Stimulated activated memory B cell treated with anti-CD40 and anti-IgM and Interleukin-4, amounts not matched to agents 10 μg/mL and 1 μg/mL and 100 μg/mL, for 72 hours (primary cell): ENCODE results near the gene PTPRQ.
A peak's percentile ranks its signal among the peaks of the same experiment; 100 is the strongest.

ENCODE experiments used
- ATAC-seq: fragments of 150-1000 bp; cut with Tn5 transposase; 2 replicates; pipeline ENCODE4 v1.10.0; 2021
- H3K27ac Mint-ChIP-seq: one replicate; pipeline ENCODE4 v1.8.0; 2022; ENCODE audit warnings: mild to moderate bottlenecking, mixed read lengths
- H3K27me3 Mint-ChIP-seq: one replicate; pipeline ENCODE4 v1.8.0; 2022; ENCODE audit warnings: mixed read lengths
- H3K36me3 Mint-ChIP-seq: one replicate; pipeline ENCODE4 v1.8.0; 2022; ENCODE audit warnings: mixed read lengths
- H3K4me1 Mint-ChIP-seq: one replicate; pipeline ENCODE4 v1.8.0; 2022; ENCODE audit warnings: mixed read lengths
- H3K4me3 Mint-ChIP-seq: one replicate; pipeline ENCODE4 v1.8.0; 2022; ENCODE audit warnings: mild to moderate bottlenecking, moderate library complexity, mixed read lengths
- H3K9me3 Mint-ChIP-seq: one replicate; pipeline ENCODE4 v1.8.0; 2022; ENCODE audit warnings: mixed read lengths

Gene PTPRQ

DNA sequence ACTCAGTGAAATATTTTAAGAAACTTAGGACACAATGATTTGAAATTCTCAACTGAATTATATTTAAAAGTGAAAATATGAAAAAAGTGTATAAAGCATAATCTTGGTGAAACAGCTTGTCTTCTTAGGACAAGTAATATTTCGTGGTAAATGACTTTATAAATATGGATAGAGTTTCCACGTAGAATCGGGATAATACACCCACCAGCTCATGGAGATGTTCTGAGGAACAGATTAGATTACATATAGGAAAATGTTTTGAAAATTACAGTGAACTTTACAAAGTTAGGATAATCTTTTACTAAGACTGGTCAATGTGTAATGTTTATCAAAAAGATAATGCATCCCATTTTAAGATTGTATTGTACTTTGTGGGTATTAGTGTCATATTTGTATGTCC lies 237.8 kb downstream of the PTPRQ start:
- Mint-ChIP-seq H3K36me3 (no peaks in the 10 kb centered on the region), H3K27me3 (no peaks in the 10 kb centered on the region), H3K4me3 (no peak overlapping the region), H3K9me3 (peaks cover 2% of the 10 kb centered on the region), H3K27ac (no peak overlapping the region), H3K4me1 (no peaks in the 10 kb centered on the region)
- ATAC-seq = no peak

DNA sequence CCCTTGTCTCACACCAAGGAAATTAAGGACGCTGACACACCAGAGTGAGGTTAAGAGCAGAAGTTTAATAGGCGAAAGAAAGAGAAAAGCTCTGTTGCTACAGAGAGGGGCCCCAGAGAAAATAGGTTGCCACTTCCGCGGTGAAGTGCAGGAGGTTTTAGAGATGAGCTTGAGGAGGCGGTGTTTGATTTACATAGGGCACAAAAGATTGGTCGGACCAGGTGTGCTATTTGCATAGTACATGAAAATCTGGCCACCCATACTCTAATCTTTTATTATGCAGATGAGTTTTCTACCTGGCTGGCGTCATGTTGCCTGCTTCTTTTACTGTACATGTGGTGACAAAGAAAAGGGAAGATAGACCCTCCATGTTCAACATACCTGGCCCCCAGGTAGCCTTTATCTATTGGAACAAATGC lies 240.1 kb downstream of the PTPRQ start:
- ATAC-seq = no peak

DNA sequence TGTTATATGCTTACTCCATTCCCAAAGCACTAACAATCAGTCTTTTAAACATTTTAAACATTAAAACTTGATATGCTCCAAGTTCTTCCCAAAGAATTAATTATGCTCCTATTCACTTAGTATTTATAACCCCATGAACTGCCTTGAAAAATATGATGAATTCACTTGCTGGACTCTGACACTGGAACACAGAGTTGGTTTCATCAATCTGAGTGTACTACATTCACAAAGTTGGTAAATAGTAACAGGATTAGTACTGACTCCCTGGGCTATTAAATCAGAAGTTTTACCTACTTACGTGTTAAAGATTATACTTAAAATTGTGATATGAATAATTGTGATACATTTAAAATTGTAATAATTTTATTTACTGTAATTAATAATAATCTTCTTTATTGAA lies 246.1 kb downstream of the PTPRQ start:
- no peak overlapping the region for H3K27ac Mint-ChIP-seq
- H3K36me3 Mint-ChIP-seq = no peaks in the 10 kb centered on the region
- no peaks in the 10 kb centered on the region for H3K4me1 Mint-ChIP-seq
- H3K4me3 Mint-ChIP-seq = no peak overlapping the region
- no peaks in the 10 kb centered on the region for H3K27me3 Mint-ChIP-seq
- H3K9me3 Mint-ChIP-seq = peaks cover 2% of the 10 kb centered on the region
- ATAC-seq = no peak

More for the DNA sequence above, 240.1 kb downstream of the PTPRQ start:
- no peak overlapping the region for H3K27ac Mint-ChIP-seq
- no peaks in the 10 kb centered on the region for H3K27me3 Mint-ChIP-seq
- no peaks in the 10 kb centered on the region for H3K4me1 Mint-ChIP-seq
- H3K9me3 Mint-ChIP-seq = peaks cover 2% of the 10 kb centered on the region
- no peak overlapping the region for H3K4me3 Mint-ChIP-seq
- H3K36me3 Mint-ChIP-seq = no peaks in the 10 kb centered on the region

DNA sequence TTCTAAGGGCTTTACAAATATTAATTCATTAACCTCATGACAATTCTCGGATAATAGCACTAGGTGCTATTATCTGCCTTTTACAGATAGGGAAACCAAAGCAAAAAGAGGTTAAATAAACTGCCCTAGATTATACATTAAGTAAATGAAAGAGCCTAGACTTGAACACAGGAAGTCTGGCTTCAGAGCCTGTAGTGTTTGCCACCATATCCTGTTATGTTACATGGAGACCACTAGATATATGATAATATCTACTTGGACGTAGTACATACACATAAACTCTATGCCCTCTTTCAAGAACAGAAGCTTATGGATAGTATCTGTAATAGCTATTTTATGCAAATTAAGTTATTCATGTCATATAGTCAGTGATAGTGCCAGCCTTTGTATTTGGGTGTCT lies 246.5 kb downstream of the PTPRQ start:
- Mint-ChIP-seq H3K9me3 (peaks cover 2% of the 10 kb centered on the region), H3K4me1 (no peaks in the 10 kb centered on the region), H3K27ac (no peak overlapping the region), H3K27me3 (no peaks in the 10 kb centered on the region), H3K36me3 (no peaks in the 10 kb centered on the region), H3K4me3 (no peak overlapping the region)
- no peak for ATAC-seq

DNA sequence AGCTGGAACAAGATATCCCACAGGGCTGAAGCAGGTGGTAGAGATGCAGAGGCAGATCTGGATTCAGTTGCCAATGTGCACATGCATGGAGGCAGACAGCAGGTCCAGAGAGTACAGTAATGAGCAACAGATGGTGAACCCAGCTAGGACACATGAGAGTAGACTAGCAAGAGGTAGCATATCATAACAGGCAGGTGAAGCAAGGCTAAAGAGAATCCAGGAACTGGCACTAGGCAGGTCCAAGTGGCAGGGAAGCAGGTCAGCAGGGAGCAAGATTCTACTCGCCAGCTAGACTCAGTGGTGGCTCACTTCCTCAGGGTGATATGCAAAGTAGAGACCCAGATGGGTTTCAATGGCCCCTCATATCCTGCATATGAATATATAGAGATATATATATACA lies 248.1 kb downstream of the PTPRQ start:
- H3K36me3 Mint-ChIP-seq = no peaks in the 10 kb centered on the region
- H3K9me3 Mint-ChIP-seq = no peaks in the 10 kb centered on the region
- H3K4me3 Mint-ChIP-seq = no peak overlapping the region
- H3K27ac Mint-ChIP-seq = no peak overlapping the region
- peak; percentile 20 for ATAC-seq
- no peaks in the 10 kb centered on the region for H3K27me3 Mint-ChIP-seq
- H3K4me1 Mint-ChIP-seq = no peaks in the 10 kb centered on the region

DNA sequence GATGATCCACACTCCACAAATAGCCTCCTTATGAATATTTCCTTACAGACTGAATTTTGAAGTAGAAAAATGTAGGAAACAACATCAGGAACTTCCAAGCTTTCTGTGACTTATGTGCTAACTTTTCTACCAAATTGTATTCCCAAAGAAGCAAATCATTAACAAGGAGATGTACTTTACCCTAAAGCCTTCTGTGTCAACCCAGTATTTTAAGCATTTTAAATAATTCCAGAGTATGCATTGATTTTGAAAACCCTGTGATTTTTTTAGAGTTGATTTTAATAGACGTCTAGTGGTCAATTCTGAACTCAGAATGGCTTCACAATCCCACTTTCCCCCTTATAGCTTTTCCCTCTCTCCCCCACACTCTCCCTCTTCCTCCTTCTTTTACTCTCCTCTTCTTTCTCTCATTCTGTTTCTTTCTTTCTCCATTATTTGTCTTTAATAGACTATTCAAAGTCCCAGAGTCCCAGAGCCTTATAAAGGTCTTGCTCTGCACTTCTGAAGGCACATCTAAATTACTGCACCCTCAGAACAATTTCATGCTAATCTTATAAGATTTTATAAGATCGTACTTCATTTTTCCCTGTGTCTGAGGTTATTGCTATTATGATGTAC lies 253.3 kb downstream of the PTPRQ start:
- no peak for ATAC-seq
- H3K9me3 Mint-ChIP-seq = no peaks in the 10 kb centered on the region
- no peaks in the 10 kb centered on the region for H3K36me3 Mint-ChIP-seq
- H3K27ac Mint-ChIP-seq = no peak overlapping the region
- H3K4me3 Mint-ChIP-seq = no peak overlapping the region
- no peaks in the 10 kb centered on the region for H3K4me1 Mint-ChIP-seq
- H3K27me3 Mint-ChIP-seq = no peaks in the 10 kb centered on the region

GRCh38 chr12:80698256-80698655 lies 254.2 kb downstream of the PTPRQ start:
- Mint-ChIP-seq H3K27me3 (no peaks in the 10 kb centered on the region), H3K4me3 (no peak overlapping the region), H3K9me3 (no peaks in the 10 kb centered on the region), H3K36me3 (no peaks in the 10 kb centered on the region), H3K27ac (no peak overlapping the region), H3K4me1 (peaks cover 6% of the 10 kb centered on the region)
- ATAC-seq = no peak

- Mint-ChIP-seq H3K27me3 (no peaks in the 10 kb centered on the region), H3K4me1 (peaks cover 10% of the 10 kb centered on the region), H3K4me3 (no peak overlapping the region), H3K27ac (no peak overlapping the region), H3K9me3 (no peaks in the 10 kb centered on the region), H3K36me3 (no peaks in the 10 kb centered on the region)
- no peak for ATAC-seq
Measured at GRCh38 chr12:80698847-80699542, 255.0 kb downstream of the PTPRQ start.

- no peaks in the 10 kb centered on the region for H3K9me3 Mint-ChIP-seq
- no peak for ATAC-seq
- H3K4me3 Mint-ChIP-seq = no peak overlapping the region
- no peaks in the 10 kb centered on the region for H3K36me3 Mint-ChIP-seq
- no peak overlapping the region for H3K27ac Mint-ChIP-seq
- no peaks in the 10 kb centered on the region for H3K27me3 Mint-ChIP-seq
- H3K4me1 Mint-ChIP-seq = peaks cover 10% of the 10 kb centered on the region
Measured at GRCh38 chr12:80700327-80700726, 256.3 kb downstream of the PTPRQ start.

- Mint-ChIP-seq H3K4me3 (no peak overlapping the region), H3K36me3 (no peaks in the 10 kb centered on the region), H3K27ac (no peak overlapping the region), H3K27me3 (no peaks in the 10 kb centered on the region), H3K9me3 (no peaks in the 10 kb centered on the region), H3K4me1 (peaks cover 10% of the 10 kb centered on the region)
- no peak for ATAC-seq
Measured at GRCh38 chr12:80701388-80701787, 257.4 kb downstream of the PTPRQ start.

- Mint-ChIP-seq H3K27ac (no peak overlapping the region), H3K4me3 (peak overlapping the region; percentile 40), H3K4me1 (peaks cover 10% of the 10 kb centered on the region), H3K27me3 (peaks cover 10% of the 10 kb centered on the region), H3K9me3 (no peaks in the 10 kb centered on the region), H3K36me3 (no peaks in the 10 kb centered on the region)
- peak; percentile 31 for ATAC-seq
Measured at GRCh38 chr12:80702889-80703805, 259.1 kb downstream of the PTPRQ start.

DNA sequence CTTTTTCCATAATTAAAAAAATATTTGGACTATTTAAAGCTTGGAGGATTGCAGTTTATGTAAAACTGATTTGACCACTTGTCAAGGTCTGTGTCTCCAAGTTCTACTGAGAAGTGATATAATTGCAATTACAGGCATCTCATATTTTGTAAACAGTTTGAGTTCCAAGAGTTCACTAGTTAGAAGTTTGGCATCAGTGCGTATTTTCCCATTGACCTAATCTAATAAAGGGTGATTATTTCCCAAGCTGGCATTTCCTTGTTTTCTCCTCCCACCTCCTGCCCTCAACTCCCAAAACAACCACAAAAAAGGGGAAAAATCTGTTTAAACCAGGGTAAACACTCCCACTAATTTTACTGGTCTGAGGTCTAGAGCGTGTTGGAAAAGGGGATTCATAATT lies 260.4 kb downstream of the PTPRQ start:
- Mint-ChIP-seq H3K4me1 (peaks cover 10% of the 10 kb centered on the region), H3K27ac (no peak overlapping the region), H3K27me3 (peaks cover 22% of the 10 kb centered on the region), H3K36me3 (no peaks in the 10 kb centered on the region), H3K9me3 (no peaks in the 10 kb centered on the region), H3K4me3 (no peak overlapping the region)
- no peak for ATAC-seq

GRCh38 chr12:80707126-80707829 lies 263.2 kb downstream of the PTPRQ start, which contains the start of gene MYF6:
TSS of gene MYF6 (plus strand) at chr12:80707634. CDS start at chr12:80707720, 86 bp downstream.
- Mint-ChIP-seq H3K4me3 (no peak within 1 kb of the TSS), H3K27ac (no peak within 1 kb of the TSS), H3K36me3 (no peaks in the 10 kb centered on the region), H3K4me1 (peaks cover 10% of the 10 kb centered on the region), H3K27me3 (peaks cover 37% of the 10 kb centered on the region), H3K9me3 (no peaks in the 10 kb centered on the region)
- no peak for ATAC-seq

DNA sequence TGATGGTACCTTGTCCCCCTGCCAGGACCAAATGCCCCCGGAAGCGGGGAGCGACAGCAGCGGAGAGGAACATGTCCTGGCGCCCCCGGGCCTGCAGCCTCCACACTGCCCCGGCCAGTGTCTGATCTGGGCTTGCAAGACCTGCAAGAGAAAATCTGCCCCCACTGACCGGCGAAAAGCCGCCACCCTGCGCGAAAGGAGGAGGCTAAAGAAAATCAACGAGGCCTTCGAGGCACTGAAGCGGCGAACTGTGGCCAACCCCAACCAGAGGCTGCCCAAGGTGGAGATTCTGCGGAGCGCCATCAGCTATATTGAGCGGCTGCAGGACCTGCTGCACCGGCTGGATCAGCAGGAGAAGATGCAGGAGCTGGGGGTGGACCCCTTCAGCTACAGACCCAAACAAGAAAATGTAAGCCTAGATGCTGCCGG lies 263.8 kb downstream of the PTPRQ start:
- no peaks in the 10 kb centered on the region for H3K36me3 Mint-ChIP-seq
- H3K4me3 Mint-ChIP-seq = no peak overlapping the region
- no peaks in the 10 kb centered on the region for H3K9me3 Mint-ChIP-seq
- H3K27me3 Mint-ChIP-seq = peaks cover 42% of the 10 kb centered on the region
- no peak overlapping the region for H3K27ac Mint-ChIP-seq
- peaks cover 8% of the 10 kb centered on the region for H3K4me1 Mint-ChIP-seq
- no peak for ATAC-seq
